ENCODE results near the gene NACC2.
"Not testable (repeated sequence)": the region's sequence is repeated elsewhere in the genome, so short reads cannot be mapped to it uniquely, and the experiment has no call there.

Gene NACC2

GRCh38 chr9:136043441-136043991 is 51.6 kb downstream of the NACC2 start:
- no peak for DNase-seq

- DNase-seq, result no peak
Observed at GRCh38 chr9:136042541-136042940, 52.5 kb downstream of the NACC2 start.

GRCh38 chr9:136040848-136041247 is 54.2 kb downstream of the NACC2 start:
- not testable (repeated sequence) for DNase-seq

GRCh38 chr9:136039488-136039887 is 55.6 kb downstream of the NACC2 start:
- no peak for DNase-seq

- DNase-seq, result no peak
Observed at GRCh38 chr9:136036848-136037247, 58.2 kb downstream of the NACC2 start.

- DNase-seq, result no peak
Observed at GRCh38 chr9:136036050-136036449, 59.0 kb downstream of the NACC2 start.

GRCh38 chr9:136031741-136032730 is 63.1 kb downstream of the NACC2 start:
- no peak for DNase-seq

GRCh38 chr9:136031094-136031493 is 64.0 kb downstream of the NACC2 start:
- DNase-seq, result no peak

GRCh38 chr9:136029556-136029955 is 65.5 kb downstream of the NACC2 start:
- DNase-seq, result no peak

GRCh38 chr9:136028760-136029470 is 66.2 kb downstream of the NACC2 start:
- no peak for DNase-seq

- not testable (repeated sequence) for DNase-seq
Observed at GRCh38 chr9:136026943-136027289, 68.2 kb downstream of the NACC2 start.

GRCh38 chr9:136026266-136026942 is 68.7 kb downstream of the NACC2 start:
- DNase-seq, result no peak

GRCh38 chr9:136025481-136025880 is 69.6 kb downstream of the NACC2 start:
- DNase-seq, result no peak

- no peak for DNase-seq
Observed at GRCh38 chr9:136024696-136025316, 70.3 kb downstream of the NACC2 start.

- no peak for DNase-seq
Observed at GRCh38 chr9:136024286-136024685, 70.8 kb downstream of the NACC2 start.

- no peak for DNase-seq
Observed at GRCh38 chr9:136023410-136024225, 71.5 kb downstream of the NACC2 start.

- peak; percentile 18 for DNase-seq
Observed at GRCh38 chr9:136022731-136023409, 72.2 kb downstream of the NACC2 start.

- DNase-seq, result no peak
Observed at GRCh38 chr9:136021872-136022681, 73.0 kb downstream of the NACC2 start.

- no peak for DNase-seq
Observed at GRCh38 chr9:136021171-136021871, 73.8 kb downstream of the NACC2 start.

GRCh38 chr9:136020671-136021070 is 74.4 kb downstream of the NACC2 start:
- no peak for DNase-seq
